ENCODE results near the gene CHST13.

The CHST13 gene

GRCh38 chr3:126523745-126524428 lies at the start of gene CHST13:
Gene CHST13 (plus strand): TSS chr3:126524155. CDS start chr3:126524333, 178 bp downstream.
- no peak for DNase-seq (ENCODE audit: low read depth)

GRCh38 chr3:126474498-126475412 lies 49.2 kb upstream of the CHST13 start:
- DNase-seq (ENCODE audit: low read depth): no peak

GRCh38 chr3:126475413-126476114 lies 48.4 kb upstream of the CHST13 start, which contains the start of gene ZXDC:
Gene ZXDC (minus strand): TSS chr3:126475891. CDS start chr3:126475865, 26 bp downstream.
- DNase-seq (ENCODE audit: low read depth): peak; percentile 45

GRCh38 chr3:126476166-126477060 lies 47.5 kb upstream of the CHST13 start:
- DNase-seq (ENCODE audit: low read depth): no peak

GRCh38 chr3:126477061-126477380 lies 46.9 kb upstream of the CHST13 start:
- DNase-seq (ENCODE audit: low read depth): no peak

GRCh38 chr3:126478581-126479310 lies 45.2 kb upstream of the CHST13 start:
- DNase-seq (ENCODE audit: low read depth): no peak

- DNase-seq (ENCODE audit: low read depth): no peak
Measured at GRCh38 chr3:126479642-126480041, 44.3 kb upstream of the CHST13 start.

- no peak for DNase-seq (ENCODE audit: low read depth)
Measured at GRCh38 chr3:126480206-126480605, 43.7 kb upstream of the CHST13 start.

- no peak for DNase-seq (ENCODE audit: low read depth)
Measured at GRCh38 chr3:126480861-126481260, 43.1 kb upstream of the CHST13 start.

- no peak for DNase-seq (ENCODE audit: low read depth)
Measured at GRCh38 chr3:126481808-126482502, 42.0 kb upstream of the CHST13 start.

GRCh38 chr3:126482503-126483255 lies 41.3 kb upstream of the CHST13 start:
- no peak for DNase-seq (ENCODE audit: low read depth)

- DNase-seq (ENCODE audit: low read depth): no peak
Measured at GRCh38 chr3:126483321-126483761, 40.6 kb upstream of the CHST13 start.

- DNase-seq (ENCODE audit: low read depth): no peak
Measured at GRCh38 chr3:126484148-126484547, 39.8 kb upstream of the CHST13 start.

- DNase-seq (ENCODE audit: low read depth): no peak
Measured at GRCh38 chr3:126484662-126485061, 39.3 kb upstream of the CHST13 start.

- no peak for DNase-seq (ENCODE audit: low read depth)
Measured at GRCh38 chr3:126485176-126485897, 38.6 kb upstream of the CHST13 start.

- no peak for DNase-seq (ENCODE audit: low read depth)
Measured at GRCh38 chr3:126485956-126486355, 38.0 kb upstream of the CHST13 start.

GRCh38 chr3:126486360-126486847 lies 37.6 kb upstream of the CHST13 start:
- no peak for DNase-seq (ENCODE audit: low read depth)

GRCh38 chr3:126487151-126487771 lies 36.7 kb upstream of the CHST13 start:
- no peak for DNase-seq (ENCODE audit: low read depth)

Data from non-pigmented ciliary epithelial cell (primary cell).